GM21515 (cell line): ENCODE data around the gene HBQ1.
"Not testable (repeated sequence)": the region's sequence is repeated elsewhere in the genome, so short reads cannot be mapped to it uniquely, and the experiment has no call there.

Source experiments
- ATAC-seq: cut with Tn5 transposase; IDR thresholded peaks from one replicate; pipeline ENCODE4 v1.9.1; 2021; ENCODE audit not compliant: unreplicated experiment

Gene HBQ1

GRCh38 chr16:160242-160641, 20.0 kb upstream of the HBQ1 start:
- not testable (repeated sequence) for ATAC-seq

- ATAC-seq: no peak
Measured at GRCh38 chr16:160691-161190, 19.5 kb upstream of the HBQ1 start.

GRCh38 chr16:162271-162991, 17.8 kb upstream of the HBQ1 start:
- no peak for ATAC-seq

DNA sequence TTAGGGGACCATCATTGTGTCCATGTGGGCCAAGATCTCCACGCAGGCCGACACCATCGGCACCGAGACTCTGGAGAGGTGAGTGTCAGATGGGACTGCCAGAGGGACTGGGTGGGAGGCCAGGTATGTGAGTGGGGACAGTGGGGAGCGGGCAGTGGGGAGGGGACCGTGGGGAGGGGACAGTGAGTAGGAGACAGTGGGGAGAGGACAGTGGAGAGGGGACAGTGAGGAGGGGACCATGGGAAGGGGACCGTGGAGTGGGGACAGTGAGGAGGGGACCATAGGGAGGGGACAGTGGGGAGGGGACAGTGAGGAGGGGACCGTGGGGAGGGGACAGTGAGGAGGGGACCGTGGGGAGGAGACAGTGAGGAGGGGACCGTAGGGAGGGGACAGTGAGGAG, 17.1 kb upstream of the HBQ1 start:
- not testable (repeated sequence) for ATAC-seq

DNA sequence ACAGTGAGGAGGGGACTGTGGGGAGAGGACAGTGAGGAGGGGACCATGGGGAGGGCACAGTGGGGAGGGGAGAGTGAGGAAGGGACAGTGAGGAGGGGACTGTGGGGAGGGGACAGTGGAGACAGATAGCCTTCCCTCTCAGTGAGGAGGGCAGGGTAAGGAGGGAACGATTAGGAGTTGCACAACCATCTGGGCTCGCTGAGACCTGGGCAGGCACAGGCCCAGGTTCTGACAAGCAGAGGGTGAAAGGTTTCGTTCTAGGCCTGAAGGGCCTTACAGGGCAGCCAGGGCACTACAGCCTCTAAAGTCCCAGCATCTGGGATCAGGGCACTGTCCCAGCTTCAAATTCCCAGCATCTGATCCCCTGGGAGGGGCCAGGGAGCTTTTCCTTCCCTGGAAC, 16.6 kb upstream of the HBQ1 start:
- not testable (repeated sequence) for ATAC-seq

GRCh38 chr16:164134-164823, 16.0 kb upstream of the HBQ1 start:
- ATAC-seq: not testable (repeated sequence)

- no peak for ATAC-seq
Measured at GRCh38 chr16:164827-165538, 15.3 kb upstream of the HBQ1 start.

DNA sequence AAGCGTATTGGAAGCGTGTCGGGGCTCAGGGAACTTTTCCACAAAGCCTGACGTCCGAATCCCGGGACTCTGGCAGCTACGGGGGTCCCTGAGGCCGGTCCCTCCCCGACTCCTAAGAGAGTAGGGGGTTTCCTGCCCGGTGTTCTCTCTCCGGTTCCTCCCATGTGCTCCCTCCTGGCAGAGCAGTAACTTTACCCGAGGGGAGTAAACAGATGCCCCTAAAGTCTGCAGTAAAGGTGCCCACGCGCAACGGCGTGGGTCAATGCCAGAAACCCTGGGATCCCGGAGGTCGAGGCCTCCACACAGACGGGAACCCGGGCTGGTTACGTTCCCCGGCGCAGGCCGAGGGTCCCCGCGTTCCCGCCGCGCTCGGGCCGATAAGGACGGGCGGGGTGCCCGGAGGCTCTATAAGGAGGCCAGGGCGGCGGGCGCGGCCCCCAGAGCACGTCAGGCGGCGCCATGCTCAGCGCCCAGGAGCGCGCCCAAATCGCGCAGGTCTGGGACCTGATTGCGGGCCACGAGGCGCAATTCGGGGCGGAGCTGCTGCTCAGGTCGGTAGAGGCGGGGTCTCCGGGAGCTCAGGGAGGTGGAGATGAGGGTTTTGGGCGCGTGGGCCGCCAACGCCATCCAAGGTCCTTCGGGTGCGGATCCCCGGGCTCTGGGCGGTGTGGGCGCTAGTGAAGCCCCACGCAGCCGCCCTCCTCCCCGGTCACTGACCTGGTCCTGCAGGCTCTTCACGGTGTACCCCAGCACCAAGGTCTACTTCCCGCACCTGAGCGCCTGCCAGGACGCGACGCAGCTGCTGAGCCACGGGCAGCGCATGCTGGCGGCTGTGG, 14.5 kb upstream of the HBQ1 start, which contains the start of gene HBM:
TSS of gene HBM (plus strand) at position 440 of the 836 bp plus-strand sequence. CDS start at position 460, 20 bp downstream.
- no peak for ATAC-seq

- no peak for ATAC-seq
Measured at GRCh38 chr16:166375-167121, 13.7 kb upstream of the HBQ1 start.

GRCh38 chr16:167122-167690, 13.1 kb upstream of the HBQ1 start:
- ATAC-seq: no peak

- no peak for ATAC-seq
Measured at GRCh38 chr16:168424-168823, 11.8 kb upstream of the HBQ1 start.

DNA sequence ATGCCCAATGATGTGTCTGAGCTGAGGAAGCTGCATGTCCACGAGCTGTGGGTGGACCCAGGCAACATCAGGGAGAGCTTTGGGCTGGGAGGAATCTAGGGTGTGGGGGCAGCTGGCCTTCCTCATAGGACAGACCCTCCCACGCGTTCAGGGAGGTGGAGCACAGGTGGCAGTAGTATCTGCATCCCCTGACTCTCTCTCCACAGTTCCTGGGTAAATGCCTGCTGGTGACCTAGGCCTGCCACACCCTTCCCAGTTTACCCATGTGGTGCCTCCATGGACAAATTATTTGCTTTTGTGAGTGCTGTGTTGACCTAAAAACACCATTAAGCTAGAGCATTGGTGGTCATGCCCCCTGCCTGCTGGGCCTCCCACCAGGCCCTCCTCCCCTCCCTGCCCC, 11.2 kb upstream of the HBQ1 start:
- no peak for ATAC-seq

DNA sequence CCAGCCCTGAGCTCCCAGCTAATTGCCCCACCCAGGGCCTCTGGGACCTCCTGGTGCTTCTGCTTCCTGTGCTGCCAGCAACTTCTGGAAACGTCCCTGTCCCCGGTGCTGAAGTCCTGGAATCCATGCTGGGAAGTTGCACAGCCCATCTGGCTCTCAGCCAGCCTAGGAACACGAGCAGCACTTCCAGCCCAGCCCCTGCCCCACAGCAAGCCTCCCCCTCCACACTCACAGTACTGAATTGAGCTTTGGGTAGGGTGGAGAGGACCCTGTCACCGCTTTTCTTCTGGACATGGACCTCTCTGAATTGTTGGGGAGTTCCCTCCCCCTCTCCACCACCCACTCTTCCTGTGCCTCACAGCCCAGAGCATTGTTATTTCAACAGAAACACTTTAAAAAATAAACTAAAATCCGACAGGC, 10.2 kb upstream of the HBQ1 start:
- ATAC-seq: not testable (repeated sequence)

- ATAC-seq: no peak
Measured at GRCh38 chr16:170788-171187, 9.5 kb upstream of the HBQ1 start.

DNA sequence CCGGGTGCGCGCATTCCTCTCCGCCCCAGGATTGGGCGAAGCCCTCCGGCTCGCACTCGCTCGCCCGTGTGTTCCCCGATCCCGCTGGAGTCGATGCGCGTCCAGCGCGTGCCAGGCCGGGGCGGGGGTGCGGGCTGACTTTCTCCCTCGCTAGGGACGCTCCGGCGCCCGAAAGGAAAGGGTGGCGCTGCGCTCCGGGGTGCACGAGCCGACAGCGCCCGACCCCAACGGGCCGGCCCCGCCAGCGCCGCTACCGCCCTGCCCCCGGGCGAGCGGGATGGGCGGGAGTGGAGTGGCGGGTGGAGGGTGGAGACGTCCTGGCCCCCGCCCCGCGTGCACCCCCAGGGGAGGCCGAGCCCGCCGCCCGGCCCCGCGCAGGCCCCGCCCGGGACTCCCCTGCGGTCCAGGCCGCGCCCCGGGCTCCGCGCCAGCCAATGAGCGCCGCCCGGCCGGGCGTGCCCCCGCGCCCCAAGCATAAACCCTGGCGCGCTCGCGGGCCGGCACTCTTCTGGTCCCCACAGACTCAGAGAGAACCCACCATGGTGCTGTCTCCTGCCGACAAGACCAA, 7.8 kb upstream of the HBQ1 start, which contains the start of gene HBA2:
TSS of gene HBA2 (plus strand) at position 503 of the 568 bp plus-strand sequence. CDS start at position 540, 37 bp downstream.
- ATAC-seq: not testable (repeated sequence)

DNA sequence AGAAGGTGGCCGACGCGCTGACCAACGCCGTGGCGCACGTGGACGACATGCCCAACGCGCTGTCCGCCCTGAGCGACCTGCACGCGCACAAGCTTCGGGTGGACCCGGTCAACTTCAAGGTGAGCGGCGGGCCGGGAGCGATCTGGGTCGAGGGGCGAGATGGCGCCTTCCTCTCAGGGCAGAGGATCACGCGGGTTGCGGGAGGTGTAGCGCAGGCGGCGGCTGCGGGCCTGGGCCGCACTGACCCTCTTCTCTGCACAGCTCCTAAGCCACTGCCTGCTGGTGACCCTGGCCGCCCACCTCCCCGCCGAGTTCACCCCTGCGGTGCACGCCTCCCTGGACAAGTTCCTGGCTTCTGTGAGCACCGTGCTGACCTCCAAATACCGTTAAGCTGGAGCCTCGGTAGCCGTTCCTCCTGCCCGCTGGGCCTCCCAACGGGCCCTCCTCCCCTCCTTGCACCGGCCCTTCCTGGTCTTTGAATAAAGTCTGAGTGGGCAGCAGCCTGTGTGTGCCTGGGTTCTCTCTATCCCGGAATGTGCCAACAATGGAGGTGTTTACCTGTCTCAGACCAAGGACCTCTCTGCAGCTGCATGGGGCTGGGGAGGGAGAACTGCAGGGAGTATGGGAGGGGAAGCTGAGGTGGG, 6.9 kb upstream of the HBQ1 start:
- ATAC-seq: not testable (repeated sequence)

- not testable (repeated sequence) for ATAC-seq
Measured at GRCh38 chr16:173928-174769, 6.1 kb upstream of the HBQ1 start.
